T-helper 2 cell (primary cell): ENCODE data around the gene TP53I3.
A peak's percentile ranks its signal among the peaks of the same experiment; 100 is the strongest.
"Not testable (repeated sequence)": the region's sequence is repeated elsewhere in the genome, so short reads cannot be mapped to it uniquely, and the experiment has no call there.

Experiments used
- DNase-seq, 5 experiments: peaks; one replicate each; pipeline versions ENCODE4 v3.0.0 to v3.0.0-alpha.2; 2012 to 2022
- total RNA-seq, 2 donors: gene quantifications; one replicate each; lab custom pipeline; 2026; lab: John Stamatoyannopoulos, UW

Gene TP53I3, protein sequence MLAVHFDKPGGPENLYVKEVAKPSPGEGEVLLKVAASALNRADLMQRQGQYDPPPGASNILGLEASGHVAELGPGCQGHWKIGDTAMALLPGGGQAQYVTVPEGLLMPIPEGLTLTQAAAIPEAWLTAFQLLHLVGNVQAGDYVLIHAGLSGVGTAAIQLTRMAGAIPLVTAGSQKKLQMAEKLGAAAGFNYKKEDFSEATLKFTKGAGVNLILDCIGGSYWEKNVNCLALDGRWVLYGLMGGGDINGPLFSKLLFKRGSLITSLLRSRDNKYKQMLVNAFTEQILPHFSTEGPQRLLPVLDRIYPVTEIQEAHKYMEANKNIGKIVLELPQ
- total RNA-seq, result 0 to 0.40 reads per million in 2 donors

GRCh38 chr2:24084386-24085199, at the start of gene TP53I3:
Gene TP53I3, minus strand, starts transcription at chr2:24084834. Its CDS starts 508 bp downstream, at chr2:24084326.
- DNase-seq, result peak; percentile 68 to 82 (median 73)

- DNase-seq, result no peak
Measured at GRCh38 chr2:24132543-24132942, 47.9 kb upstream of the TP53I3 start.

- DNase-seq, result no peak
Measured at GRCh38 chr2:24125956-24126355, 41.3 kb upstream of the TP53I3 start.

DNA sequence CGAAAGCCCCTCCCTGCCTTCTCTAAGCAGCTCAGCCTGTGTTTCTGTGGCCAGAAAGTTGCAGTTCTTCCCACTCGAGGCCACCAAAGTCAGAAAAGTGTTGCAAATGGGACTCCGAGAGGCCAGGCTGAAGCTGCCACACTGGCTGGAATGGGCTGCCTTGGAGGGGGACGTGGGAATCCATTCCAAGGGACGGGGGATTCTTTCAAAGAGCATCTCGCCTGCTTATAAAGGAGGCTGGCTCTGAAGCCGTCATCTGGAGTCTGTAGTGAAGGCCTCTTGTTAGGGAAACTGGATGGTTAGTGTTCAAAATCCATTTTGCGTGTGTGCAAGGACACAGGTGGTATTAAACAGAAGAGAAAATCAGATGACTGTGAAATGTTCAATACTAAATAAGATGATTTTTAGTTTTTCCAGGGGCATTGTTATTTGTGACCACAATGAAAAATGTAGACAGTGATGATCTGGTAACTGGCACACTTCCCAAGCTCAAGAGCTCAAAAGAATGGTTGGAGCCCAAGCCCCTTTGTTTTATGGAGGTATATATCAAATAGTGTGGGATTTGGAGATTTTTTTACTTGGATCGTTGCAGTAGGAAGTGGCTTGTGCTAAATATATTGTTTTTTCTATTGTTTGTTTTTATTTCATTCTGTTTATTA, 39.4 kb upstream of the TP53I3 start:
- DNase-seq, result no peak

GRCh38 chr2:24123195-24123921, 38.7 kb upstream of the TP53I3 start, which contains the start of the genes FAM228B and PFN4:
Gene FAM228B, plus strand, starts transcription at chr2:24123469. Its CDS starts 893 bp downstream, at chr2:24124362.
Gene PFN4, minus strand, starts transcription at chr2:24123334. Its CDS starts 799 bp downstream, at chr2:24122535.
- DNase-seq, result peak; percentile 15 to 81 (median 24)

GRCh38 chr2:24122366-24123194, 37.9 kb upstream of the TP53I3 start:
- DNase-seq, result no peak

- no peak for DNase-seq
Measured at GRCh38 chr2:24121469-24121868, 36.8 kb upstream of the TP53I3 start.

GRCh38 chr2:24121066-24121465, 36.4 kb upstream of the TP53I3 start:
- DNase-seq, result no peak

DNA sequence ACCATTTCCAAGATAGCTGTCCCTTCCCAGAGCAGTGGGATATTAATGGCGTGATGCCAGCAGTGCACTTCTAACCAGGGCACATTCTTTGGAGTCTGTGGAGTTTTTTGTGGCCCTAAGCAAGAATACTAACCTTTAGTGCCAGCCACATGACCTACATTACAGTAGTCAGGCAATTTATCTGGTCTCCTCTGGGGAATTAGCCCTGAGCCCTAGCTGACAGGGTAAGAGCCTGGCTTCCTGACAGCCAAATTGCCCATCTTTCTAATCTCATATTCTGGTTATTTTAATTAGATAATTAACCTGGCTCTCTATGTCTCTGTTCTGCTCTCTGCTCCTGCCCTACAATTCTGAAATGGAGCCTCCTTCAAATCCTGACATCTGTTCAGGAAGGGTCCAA, 33.3 kb upstream of the TP53I3 start:
- no peak for DNase-seq

DNA sequence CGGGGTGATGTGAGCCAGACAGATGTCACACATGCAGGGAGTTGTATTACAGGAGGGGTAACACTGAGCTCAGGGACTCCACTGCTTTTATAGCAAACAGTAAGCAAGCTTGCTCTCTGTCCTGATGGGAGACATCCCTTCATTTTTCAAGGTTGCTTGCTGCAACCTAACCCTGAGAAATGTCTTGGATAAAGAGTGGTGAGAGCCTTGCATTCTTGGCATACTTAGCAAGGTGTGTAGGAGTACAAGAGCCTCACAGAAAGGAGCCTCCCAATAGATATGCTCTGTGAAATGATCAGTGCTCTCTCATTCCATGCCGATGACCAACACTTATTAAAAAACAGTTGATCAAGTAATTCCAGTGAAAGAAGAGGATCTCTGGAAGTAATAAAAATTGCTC, 30.4 kb upstream of the TP53I3 start:
- no peak for DNase-seq

DNA sequence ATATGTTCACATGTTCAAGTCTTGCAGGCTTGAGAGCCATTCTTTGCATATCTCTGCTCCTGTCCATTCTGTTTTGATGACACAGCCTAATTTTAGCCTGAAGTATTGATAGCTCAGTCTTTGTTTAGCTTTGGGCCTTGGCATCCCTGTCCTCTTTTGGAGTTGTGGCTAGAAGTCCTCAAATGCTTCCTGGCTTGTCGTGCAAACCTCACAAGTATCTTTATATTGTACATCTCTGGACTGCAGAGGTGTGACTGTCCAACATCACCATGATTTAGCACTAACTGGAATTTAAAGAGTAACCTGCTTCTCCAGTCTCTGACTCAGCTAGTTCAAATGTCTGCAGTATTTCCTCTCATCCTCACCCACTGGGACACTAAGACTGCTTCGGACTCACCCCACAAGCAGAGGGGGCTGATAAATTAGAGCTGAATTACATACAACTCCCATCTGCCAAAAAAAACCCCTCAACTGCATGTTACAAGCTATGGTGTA, 26.8 kb upstream of the TP53I3 start:
- no peak for DNase-seq

DNA sequence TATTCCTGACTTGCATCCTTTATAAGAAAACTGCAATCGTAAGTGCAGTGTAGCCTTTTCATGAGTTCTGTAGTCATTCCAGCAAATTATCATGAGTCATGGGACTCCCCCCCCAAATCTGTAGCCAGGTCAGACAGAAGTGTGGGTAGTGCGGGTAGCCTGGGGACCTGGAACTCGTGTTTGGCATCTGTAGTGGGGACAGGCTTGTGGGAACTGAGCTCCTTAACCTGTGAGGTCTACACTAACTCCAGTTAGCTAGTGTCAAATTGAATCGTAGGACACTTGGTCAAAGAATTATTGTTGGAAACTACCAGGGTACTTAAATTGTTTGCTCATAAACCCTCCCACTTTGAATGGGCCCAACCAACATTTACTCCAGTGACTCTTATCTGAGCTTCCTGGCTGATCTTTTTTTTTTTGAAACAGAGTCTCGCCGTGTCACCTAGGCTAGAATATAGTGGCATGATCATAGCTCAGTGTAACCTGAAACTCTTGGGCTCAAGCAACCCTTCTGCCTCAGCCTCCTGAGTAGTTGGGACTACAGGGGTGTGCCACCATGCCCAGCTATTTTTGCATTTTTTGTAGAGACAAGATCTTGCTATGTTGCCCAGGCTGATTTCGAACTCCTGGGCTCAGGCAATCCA, 26.1 kb upstream of the TP53I3 start:
- DNase-seq, result no peak

DNA sequence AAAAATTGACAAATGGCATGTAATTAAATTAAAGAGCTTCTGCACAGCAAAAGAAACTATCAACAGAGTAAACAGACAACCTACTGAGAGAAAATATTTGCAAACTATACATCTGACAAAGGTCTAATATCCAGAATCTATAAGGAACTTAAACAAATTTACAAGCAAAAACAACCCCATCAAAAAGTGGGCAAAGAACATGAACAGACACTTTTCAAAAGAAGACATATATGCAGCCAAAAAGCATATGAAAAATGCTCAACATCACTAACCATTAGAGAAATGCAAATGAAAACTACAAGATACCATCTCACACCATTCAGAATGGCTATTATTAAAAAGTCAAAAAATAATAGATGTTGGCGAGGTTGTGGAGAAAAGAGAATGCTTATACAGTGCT, 24.8 kb upstream of the TP53I3 start:
- not testable (repeated sequence) for DNase-seq

- no peak for DNase-seq
Measured at GRCh38 chr2:24107336-24107735, 22.7 kb upstream of the TP53I3 start.

GRCh38 chr2:24106786-24107185, 22.2 kb upstream of the TP53I3 start:
- no peak for DNase-seq

DNA sequence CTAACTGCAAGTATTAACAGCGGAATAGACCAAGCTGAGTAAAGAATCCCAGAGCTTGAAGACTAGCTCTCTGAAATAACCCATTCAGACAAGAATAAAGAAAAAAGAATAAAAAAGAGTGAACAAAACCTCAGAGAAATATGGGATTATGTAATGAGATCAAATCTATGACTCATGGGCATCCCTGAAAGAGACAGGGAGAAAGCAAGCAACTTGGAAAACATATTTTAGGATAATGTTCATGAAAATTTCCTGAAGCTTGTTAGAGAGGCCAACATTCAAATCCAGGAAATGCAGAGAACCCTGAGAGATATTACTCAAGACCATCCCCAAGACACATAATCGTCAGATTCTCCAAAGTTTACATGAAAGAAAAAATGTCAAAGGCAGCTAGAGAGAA, 21.2 kb upstream of the TP53I3 start:
- DNase-seq, result no peak

- no peak for DNase-seq
Measured at GRCh38 chr2:24104906-24105305, 20.3 kb upstream of the TP53I3 start.

GRCh38 chr2:24104110-24104650, 19.5 kb upstream of the TP53I3 start:
- no peak for DNase-seq

DNA sequence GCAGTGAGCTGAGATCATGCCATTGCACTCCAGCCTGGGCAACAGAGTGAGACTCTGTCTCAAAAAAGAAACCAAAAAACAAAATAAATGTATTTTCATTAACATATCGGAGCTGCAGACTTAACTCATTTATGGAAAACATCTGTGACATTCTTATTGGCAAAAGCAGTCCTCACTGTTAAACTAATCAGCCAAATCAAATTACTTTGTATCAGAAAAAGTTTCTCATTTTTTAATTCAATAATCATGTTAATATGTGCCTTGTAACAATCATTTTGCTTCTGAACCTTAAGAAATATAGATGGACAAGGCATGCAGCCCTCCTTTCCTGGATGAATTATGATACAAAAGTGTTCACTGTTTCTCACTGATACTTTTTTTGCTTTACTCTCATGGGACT, 18.0 kb upstream of the TP53I3 start:
- no peak for DNase-seq

- no peak for DNase-seq
Measured at GRCh38 chr2:24101992-24102391, 17.4 kb upstream of the TP53I3 start.

DNA sequence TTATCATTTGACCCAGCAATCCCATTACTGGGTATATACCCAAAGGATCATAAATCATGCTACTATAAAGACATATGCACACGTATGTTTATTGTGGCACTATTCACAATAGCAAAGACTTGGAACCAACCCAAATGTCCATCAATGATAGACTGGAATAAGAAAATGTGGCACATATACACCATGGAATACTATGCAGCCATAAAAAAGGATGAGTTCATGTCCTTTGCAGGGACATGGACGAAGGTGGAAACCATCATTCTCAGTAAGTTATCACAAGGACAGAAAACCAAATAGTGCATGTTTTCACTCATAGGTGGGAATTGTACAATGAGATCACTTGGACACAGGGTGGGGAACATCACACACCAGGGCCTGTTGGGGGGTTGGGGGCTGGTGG, 16.1 kb upstream of the TP53I3 start:
- not testable (repeated sequence) for DNase-seq
